Pons (tissue), 1 donor: ENCODE results near the gene CYLD.

Source experiments
- DNase-seq: peaks from one replicate; pipeline ENCODE4 v3.0.0-alpha.2; 2016; ENCODE audit warnings: low spot score

Gene CYLD

DNA sequence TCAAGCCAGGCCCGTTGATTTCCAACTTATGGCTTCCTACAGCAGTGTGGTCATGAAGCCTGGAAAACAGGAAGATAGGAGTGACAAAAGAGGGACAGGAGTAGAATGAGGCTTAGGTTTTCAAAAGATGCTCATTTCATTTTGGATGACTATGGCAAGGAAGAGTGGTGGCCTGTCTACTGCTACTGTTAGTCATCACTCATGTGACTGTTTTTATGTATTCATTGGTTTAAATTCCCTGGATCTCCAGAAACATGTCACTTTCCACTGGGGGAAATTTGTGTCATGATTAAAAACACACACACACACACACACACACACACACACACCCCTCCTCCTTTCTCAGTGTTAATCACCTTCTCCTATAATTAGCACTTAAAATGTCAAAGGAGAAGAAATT, 1.1 kb upstream of the CYLD start:
- DNase-seq: no peak

DNA sequence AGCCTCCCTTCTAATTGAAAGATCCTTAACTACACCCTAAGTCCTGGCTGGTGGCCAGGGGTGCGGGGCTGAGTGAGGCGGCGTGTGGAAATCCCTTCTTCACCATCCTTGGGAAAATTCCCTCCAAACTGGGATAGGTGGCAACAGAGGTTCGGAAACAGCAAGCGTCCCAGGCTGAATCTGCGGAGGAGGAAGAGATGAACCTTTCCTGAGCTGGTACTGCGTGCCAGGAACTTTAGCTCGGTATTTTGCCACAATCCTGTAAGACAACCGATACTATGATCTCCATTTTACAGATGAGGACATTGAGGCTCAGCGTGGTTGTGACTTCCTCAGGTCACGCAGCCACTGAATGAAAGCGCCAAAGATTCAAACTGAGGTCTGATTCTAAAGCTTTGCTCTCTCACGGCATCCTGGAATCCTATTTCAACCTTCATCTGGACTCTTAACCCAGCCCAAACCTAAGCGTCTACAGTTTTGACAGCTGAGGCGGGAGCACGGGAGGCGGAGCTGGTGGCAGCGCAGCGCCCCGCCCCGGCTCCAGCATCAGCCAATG, 583 bp upstream of the CYLD start:
- no peak for DNase-seq

DNA sequence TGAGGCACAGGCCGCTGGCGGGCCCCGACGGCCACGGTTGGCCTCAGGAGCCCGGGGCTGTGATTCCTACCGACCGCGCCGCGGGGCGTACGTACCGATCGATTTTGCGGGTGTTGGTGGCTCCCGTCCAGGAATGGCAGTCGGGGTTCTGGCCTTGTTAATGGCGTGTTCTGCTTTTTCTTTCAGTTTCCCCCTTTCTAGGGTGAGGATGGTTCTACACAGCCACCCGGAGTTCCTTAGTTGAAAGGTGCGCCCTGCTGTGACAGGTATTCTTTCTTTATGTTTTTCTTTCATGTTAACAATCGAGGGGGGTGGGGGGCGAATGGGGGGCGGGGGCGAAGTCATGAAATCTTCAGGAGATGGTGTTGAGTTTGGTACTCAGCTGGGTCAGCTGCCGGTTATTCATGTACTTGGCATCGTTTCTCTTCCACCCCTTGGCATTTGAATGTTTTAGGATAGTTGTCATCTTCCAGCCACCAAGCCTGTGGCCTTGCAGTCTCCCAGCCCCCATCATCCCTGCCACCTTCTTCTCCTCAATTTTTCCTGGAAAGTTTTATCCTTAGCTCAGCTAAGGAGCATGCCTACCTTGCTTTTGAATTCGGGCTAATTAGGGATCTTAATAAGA, 802 bp downstream of the CYLD start:
- DNase-seq: peak; percentile 63

DNA sequence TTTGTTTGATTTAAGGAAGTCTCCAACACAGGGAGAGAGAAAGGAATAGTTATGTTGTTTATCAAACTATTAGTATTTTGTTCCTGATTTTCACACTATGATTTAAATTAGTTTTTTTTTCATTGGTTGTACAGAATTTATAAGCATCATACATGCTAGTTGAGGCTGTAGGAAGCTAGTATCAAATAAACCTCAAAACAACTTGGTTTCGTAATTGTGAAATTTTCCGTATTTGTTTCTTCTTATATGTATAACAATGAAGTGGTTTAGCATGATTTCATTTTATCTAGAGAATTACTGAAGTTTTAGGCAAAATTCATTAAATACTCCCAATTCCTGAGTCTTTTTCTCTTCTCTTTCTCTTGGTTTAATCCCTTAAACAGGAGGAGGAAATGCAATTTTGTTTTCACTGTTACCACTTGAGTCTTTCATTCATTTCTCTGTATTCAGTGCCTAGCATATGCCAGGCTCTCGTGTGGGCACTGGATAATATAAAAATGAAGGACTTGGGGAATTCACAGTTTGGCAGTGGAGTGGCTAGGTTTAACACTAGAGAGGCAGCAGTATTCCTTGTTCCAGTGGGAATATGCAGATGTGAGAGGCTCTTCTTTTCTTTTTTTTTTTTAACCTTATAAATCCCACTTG, 1.8 kb downstream of the CYLD start:
- DNase-seq: peak; percentile 70

DNA sequence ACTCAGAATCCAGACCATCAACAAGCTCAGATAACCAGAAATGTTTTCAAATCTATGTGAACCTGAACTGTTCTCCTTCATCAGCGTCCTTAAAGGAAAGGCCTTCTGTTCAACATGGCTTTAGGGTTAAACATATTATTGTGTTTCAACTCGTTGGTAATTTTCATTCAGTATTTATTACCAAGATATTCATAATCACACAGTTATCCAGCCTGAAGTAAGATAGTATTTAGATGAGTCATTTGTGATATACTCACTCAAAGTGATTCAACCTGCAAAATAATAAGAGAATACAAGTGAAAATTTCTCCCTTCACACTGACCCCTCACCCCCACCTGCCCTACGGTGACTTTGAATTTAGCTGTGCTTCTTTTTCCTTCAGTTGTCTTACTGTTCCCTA, 3.0 kb downstream of the CYLD start:
- DNase-seq: peak; percentile 47

DNA sequence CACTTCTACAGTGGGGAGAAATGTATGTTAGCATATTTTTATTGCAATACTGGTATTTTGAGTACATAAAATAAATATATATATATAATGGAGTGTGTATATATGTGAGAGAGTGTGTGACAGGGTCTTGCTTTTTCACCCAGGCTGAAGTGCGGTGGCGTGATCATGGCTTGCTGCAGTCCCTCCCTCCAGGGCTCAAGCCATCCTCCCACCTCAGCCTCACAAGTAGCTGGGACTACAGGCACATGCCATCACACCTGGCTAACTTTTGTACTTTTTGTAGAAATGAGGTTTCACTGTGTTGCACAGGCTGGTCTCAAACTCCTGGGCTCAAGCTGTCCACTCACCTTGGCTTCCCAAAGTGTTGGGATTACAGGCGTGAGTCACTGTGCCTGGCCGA, 4.1 kb downstream of the CYLD start:
- DNase-seq: no peak

DNA sequence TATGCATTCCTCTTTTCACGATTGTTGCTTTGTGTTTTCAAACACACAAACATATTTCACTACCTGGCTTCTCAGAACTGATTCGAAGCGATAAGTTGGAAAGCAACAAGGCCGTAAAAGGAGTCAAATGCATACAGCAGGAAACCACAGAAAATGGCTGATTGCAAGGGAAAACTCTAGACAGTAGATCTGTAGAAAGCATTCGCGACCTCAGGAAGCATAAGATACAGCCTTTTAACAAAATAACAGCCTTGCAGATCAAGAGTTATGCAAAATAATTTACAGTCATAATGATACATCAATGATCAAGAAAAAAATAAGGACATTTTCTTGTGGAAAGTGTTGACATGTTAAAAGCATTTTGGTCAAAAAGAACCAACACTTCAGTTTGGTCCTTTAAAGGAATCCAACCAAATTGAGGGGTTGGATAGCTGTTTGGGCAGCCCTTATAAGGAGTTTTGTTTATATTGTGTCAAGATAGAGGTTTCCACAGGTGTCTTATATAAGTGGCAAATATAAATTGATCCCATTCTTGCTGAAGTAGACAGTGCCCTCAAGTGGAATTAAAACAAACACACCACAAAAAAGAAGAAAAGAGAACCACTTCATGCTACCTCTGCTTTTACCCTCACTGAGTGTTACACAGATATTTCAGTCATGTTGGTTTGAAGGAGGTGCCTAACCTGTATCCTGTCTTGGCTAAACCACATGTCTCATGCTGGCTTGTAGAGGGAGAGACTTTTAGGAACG, 5.5 kb downstream of the CYLD start:
- DNase-seq: peak; percentile 86

DNA sequence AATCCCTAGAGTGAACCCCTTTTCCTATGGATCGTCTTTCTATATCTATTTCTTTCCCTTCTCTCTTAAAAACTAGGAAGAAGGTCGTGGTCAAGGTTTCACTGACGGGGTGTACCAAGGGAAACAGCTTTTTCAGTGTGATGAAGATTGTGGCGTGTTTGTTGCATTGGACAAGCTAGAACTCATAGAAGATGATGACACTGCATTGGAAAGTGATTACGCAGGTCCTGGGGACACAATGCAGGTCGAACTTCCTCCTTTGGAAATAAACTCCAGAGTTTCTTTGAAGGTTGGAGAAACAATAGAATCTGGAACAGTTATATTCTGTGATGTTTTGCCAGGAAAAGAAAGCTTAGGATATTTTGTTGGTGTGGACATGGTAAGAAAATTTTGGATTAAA, 9.6 kb downstream of the CYLD start:
- DNase-seq: peak; percentile 33

DNA sequence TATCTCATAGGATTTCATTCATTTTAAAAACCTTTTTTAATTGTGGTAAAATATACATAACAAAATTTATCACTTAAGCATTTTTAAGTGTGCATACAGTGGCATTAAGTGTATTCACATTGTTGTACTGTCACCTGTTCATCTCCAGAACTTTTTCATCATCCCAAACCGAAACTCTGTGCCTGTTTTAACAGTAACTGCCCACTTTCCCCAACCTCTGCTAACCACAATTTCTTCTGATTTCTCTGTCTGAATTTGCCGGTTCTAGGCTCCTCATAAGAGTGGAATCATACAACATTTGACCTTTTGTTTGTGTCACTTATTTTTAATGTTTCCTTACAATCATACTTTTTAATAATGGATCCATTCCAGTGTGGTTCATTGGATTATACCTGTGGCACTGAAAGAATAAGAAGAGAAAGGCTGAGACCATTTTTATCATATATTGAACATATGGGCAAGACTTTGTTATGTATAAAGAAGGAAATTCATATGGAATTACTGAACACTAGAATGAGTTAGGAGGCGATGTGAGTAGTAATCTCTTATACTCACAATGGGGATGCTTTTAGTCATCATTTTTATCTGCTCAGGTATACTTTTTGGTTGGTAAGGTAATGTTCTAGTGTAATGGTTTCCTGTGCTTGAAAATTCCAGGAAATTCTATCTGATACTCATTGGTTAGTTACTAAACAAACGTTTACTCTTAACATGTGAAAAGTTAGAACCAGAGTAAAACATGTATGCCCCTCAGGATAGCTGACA, 10.8 kb downstream of the CYLD start:
- no peak for DNase-seq

DNA sequence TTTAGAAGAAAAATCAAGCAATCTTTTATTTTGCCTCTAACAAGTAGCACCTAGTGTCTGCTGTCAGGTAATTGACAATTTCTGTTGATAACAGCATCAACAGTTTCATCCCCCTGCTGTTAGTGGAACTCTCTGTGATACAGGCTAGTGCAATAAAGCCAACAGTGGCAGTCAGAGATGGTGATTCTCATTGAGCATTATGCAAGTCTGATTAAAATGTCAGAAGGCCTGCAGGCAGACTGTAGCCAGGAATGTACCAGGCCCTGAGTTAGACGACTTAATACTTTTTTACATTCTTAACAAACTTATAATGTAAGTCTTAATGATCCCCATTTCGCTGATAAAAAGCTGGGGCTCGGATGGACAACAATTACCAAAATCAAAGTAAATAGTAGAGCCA, 14.6 kb downstream of the CYLD start:
- DNase-seq: peak; percentile 49

DNA sequence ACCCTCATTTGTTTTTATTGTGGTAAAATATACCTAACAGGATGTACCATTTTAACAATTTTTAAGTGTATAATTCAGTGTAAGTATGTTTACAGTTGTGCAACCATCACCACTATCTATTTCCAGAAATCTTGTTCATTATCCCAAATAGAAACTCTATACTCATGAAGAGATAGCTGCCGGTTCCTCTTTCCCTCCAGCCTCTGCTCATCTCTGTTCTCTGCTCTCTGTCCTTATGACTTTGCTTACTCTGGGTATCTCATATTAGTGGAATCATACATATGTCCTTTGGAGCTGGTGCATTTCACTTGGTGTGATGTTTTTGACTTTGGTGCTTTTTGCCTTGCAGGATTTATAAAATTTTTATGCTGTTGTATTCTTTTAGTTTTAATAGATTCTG, 19.4 kb downstream of the CYLD start:
- DNase-seq: no peak

DNA sequence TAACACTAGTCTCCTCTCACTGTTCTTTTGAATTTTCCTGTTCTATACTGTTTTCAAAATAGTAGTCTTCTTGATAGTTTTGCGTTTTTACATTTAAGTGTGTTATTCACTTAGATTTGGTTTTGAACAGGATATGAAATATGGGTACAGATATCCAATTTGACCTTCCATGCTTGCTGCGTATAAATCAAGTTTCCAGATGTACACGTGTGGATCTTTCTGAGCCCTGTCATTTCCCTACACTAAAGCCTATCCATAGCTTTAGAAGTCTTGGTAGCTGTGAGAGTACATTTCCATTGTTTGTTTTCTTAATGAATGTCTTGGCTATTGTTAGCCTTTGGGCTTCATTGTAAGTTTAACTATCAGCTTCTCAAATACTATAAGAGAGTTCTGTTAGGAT, 20.4 kb downstream of the CYLD start:
- DNase-seq: peak; percentile 30

DNA sequence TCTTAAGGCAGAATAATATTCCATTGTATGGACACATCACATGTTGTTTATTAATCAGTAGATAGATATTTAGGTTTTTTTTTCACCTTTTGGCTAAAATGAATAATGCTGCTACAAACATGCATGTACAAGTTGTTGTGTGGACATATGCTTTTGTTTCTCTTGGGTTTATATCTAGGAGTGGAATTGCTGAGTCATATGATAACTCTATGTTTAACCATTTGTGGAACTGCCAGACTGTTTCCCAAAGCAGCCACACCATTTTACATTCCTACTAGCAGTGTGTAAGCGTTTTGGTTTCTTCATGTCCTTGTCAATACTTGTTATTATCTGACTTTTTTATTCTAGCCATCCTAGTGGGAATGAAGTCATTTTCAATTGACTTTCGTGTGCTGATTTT, 21.3 kb downstream of the CYLD start:
- DNase-seq: no peak

DNA sequence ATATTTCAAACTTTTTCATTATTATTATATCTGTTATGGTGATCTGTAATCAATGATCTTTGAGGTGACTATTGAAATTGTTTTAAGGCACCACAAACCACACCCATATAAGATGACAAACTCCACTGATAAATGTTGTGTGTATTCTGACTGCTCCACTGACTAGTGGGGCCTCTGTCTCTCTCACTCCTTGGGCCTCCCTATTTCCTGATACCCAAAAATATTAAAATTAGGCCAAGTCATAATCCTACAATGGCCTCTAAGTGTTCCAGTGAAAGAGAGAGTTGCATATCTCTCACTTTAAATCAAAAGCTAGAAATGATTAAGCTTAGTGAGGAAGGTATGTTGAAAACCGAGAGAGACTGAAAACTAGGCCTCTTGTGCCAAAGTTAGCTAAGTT, 23.4 kb downstream of the CYLD start:
- no peak for DNase-seq

DNA sequence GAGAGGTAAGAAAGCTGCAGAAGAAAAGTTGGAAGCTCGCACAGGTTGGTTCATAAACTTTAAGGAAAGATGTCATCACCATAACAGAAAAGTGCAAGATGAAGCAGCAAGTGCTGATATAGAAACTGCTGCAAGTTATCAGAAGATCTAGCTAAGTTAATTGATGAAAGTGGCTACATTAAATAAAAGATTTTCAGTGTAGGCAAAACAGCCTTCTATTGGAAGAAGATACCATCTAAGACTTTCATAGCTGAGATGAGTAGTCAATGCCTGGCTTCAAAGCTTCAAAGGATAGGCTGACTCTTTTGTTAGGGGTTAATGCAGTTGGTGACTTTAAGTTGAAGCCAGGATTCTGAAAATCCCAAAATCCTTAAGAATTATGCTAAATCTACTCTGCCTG, 24.0 kb downstream of the CYLD start:
- DNase-seq: no peak

DNA sequence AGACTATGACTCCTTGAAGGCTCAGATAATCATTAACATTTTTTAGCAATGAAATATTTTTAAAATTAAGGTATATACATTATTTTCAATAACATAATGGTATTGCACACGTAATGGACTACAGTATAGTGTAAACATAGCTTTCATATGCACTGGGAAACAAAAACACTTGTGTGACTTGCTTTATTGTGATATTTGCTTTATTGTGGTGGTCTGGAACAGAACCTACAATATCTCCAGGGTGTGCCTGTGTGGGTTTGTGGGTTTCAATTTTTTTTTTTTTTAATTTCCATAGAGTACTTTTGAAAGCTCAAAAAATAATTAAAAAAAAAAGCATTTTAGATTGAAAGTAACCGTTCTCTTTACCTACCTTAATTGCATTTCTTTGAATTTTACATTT, 25.3 kb downstream of the CYLD start:
- DNase-seq: no peak

DNA sequence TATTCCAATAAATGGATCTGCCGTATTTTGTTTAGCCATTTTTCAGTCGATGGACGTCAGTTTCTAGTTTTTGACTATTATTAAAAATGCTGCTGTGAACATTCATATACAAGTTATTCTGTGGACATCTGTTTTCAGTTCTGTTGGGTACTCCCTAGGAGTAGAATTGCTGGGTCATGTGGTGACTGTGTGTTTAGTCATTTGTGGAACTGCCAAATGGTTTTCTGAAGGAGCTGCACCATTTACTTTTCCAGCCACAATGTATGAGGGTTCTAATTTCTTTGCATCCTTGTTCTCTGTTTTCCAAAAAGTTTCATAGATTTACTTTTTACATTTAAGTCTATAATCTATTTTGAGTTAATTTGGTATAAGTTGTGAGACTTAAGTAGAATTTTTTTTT, 29.5 kb downstream of the CYLD start:
- DNase-seq: no peak

DNA sequence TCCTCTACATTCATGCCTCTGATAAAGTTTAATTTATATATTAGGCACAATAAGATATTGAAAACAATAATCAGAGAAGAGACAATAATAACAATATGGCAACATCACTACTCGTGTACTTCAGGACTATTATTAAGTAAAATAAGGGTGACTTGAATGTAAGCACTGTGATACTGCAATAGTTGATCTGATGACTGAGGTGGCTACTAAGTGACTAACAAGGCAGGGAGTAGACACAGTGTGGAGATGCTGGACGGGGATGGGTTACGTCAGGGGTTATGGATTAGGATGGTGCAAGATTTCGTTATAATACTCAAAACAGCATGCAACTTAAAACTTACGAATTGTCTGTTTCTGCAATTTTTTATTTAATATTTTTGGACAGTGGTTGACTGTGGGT, 32.5 kb downstream of the CYLD start:
- DNase-seq: no peak

DNA sequence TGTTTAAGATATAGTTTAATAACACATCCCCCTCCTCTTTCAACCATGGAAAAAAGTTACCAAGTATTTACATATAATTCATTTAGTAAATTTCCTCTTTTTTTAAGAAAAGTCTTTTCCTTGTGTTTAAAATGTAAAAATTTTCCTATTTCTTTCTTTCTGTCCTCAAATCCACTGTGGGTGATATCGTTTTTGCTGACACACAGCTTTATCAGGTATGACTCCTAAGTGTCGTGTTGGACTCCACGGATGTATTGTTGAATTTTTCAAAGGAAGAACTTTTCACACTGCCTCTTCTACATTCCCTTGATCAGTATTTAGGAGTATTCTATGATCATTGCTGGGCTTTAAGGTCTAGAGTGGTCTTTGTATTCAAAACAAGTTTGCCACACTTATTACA, 33.1 kb downstream of the CYLD start:
- DNase-seq: no peak

DNA sequence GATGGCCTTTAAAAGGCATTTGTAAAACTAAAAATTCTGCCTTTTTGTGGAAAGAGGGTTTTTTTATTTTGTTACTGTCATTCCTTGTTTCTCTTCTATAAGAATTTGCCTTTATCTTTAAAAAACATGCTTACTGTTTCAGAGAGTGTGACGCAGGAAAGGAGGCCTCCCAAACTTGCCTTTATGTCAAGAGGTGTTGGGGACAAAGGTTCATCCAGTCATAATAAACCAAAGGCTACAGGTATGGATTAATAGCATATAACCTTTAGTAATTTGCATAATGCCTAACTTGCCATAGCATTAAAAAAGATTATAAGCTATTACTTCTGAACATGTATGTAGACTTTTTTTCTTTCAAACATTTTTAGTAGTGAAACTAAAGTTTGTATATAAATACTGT, 34.2 kb downstream of the CYLD start:
- no peak for DNase-seq

DNA sequence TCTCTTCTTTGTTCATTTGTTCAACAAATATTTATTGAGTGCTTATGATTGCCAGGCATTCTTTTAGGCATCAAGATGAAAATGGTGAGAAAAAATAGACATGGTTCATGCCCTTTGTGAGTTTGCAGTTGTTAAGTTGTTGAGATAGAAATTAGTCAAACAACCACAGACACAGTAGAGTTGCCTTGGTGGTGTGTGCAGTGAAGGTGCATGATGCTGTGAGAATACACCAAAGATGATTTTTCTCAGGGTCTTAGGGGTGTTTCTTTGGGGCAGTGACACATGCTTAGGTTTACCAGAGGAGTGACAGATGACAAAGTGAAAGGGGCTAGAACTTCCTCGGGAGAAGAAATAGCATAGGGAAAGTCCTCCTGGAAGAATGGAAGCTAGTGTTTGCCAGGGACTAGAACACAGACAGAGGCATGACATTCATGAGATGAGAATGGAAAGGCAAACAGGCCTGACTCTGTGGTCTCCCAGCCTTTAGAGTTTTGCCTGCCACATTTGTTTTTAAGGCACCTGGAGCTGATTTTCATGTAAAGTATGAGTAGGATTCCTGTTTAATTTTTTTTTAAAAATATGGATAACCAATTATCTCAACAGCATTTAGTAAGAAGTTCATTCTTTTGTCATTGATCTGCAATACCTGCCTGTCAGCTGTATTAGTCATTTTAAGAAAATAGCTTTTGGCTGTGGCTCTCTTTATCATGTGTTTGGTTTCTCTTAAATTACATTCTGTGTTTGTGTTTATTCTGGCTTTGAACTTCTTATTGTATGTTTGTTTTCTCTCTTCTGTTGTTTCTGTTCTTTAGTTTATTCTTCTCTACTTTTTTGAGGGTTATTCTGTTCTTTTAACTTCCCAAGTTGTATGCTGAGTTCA, 36.6 kb downstream of the CYLD start:
- DNase-seq: peak; percentile 77

DNA sequence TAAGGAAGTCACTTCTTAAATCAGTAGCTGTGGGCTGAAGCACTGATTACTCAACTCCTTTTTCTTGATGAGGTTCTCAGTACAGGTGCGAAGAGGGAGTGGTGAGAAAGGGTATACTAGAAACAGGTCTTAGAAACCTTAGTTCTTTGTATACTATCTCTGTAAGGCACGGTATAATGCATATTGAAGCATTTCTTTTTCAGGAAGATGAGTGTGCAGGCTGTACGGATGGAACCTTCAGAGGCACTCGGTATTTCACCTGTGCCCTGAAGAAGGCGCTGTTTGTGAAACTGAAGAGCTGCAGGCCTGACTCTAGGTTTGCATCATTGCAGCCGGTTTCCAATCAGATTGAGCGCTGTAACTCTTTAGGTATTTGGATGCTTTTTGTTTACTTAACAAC, 39.2 kb downstream of the CYLD start:
- DNase-seq: no peak
